ENCODE results near the gene PSMD4. TPM values are rescaled to one million over a fixed set of nuclear protein-coding genes. Genes with fewer than 3 reads are reported as not detected.

PSMD4 gene
- total and polyA plus RNA-seq, 2 donors (not counting 1 experiment from before 2014, with no cell fraction given), result 136 to 142 TPM

DNA sequence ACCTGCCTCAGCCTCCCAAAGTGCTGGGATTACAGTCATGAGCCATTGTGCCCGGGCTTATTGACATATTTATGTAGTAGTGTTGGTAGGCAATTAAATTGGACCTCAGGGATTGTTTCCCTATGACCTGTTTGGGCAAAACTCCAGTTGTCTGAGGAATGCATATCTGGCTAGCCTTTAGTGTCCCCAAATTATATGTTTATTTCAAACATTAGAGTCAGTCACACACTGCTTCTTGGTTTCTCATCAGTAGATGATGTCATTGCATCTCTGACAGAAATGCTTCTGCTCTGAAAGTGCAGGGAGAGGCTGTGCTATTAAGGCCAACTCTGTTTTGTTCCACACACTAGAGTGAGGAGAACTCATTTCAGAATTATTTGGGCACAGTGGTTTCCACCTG is 43.7 kb upstream of the PSMD4 start:
- Histone ChIP-seq H2AFZ (ENCODE audit: insufficient read depth, low read depth, low read length, poor library complexity, severe bottlenecking) (no peak overlapping the region), H3K9ac (ENCODE audit: low read length) (no peak overlapping the region), H3K27ac (ENCODE audit: low read length in 2 of 2) (no peak overlapping the region), H3K4me2 (replicated peaks; ENCODE audit: low read depth, low read length, poor library complexity, severe bottlenecking) (no peak overlapping the region), H3K27me3 (replicated peaks in 1 of 4; ENCODE audit: control extremely low read depth in 1 of 4, control insufficient read depth in 3 of 4, insufficient read depth in 4 of 4, low read length in 3 of 4) (no peaks in the 10 kb centered on the region), H3K9me3 (ENCODE audit: control extremely low read depth in 1 of 3, control insufficient read depth in 2 of 3, insufficient read depth in 1 of 3, low read length in 2 of 3) (no peaks in the 10 kb centered on the region), H3K4me3 (ENCODE audit: control extremely low read depth in 1 of 5, extremely low read depth in 1 of 5, insufficient read depth in 1 of 5, low read depth in 2 of 5, low read length in 4 of 5) (no peak overlapping the region), H3K36me3 (replicated peaks in 1 of 2; ENCODE audit: control extremely low read depth in 1 of 2, control insufficient read depth in 1 of 2, extremely low read depth in 1 of 2, insufficient read depth in 2 of 2, low read length in 1 of 2) (peaks cover 2 to 35% of the 10 kb centered on the region in 2 experiments), H3K4me1 (ENCODE audit: control insufficient read depth in 2 of 2, insufficient read depth in 2 of 2, low read length in 2 of 2) (no peaks in the 10 kb centered on the region), H4K20me1 (ENCODE audit: control insufficient read depth, insufficient read depth, low read length, poor library complexity, severe bottlenecking) (peaks cover 11% of the 10 kb centered on the region), H3K79me2 (ENCODE audit: control insufficient read depth, insufficient read depth, low read length) (peaks cover 94% of the 10 kb centered on the region)
- no peak overlapping the region for H3K4me3 Mint-ChIP-seq
- ChIA-PET POLR2A (interaction anchor here (0.7 kb wide), 1 partner anchor 108 kb away, joined by 5 read pairs; no protein-coding TSS in a partner anchor), CTCF (no interaction called here)
- H3K27me3 Mint-ChIP-seq, result no peaks in the 10 kb centered on the region
- no CpG with 5 or more reads among the region's 1 CpG for WGBS (ENCODE audit: insufficient coverage)
- intact Hi-C loops (cut with micrococcal nuclease), result no loop called here
- H3K4me1 Mint-ChIP-seq, result peaks cover 15% of the 10 kb centered on the region
- TF ChIP-seq EZH2 (IDR thresholded peaks at IDR 0.05; ENCODE audit: borderline replicate concordance, insufficient read depth, low read depth, low read length, poor library complexity, severe bottlenecking), result no peak
- TF ChIP-seq, protein P1, sequence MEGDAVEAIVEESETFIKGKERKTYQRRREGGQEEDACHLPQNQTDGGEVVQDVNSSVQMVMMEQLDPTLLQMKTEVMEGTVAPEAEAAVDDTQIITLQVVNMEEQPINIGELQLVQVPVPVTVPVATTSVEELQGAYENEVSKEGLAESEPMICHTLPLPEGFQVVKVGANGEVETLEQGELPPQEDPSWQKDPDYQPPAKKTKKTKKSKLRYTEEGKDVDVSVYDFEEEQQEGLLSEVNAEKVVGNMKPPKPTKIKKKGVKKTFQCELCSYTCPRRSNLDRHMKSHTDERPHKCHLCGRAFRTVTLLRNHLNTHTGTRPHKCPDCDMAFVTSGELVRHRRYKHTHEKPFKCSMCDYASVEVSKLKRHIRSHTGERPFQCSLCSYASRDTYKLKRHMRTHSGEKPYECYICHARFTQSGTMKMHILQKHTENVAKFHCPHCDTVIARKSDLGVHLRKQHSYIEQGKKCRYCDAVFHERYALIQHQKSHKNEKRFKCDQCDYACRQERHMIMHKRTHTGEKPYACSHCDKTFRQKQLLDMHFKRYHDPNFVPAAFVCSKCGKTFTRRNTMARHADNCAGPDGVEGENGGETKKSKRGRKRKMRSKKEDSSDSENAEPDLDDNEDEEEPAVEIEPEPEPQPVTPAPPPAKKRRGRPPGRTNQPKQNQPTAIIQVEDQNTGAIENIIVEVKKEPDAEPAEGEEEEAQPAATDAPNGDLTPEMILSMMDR (IDR thresholded peaks at IDR 0.05), result no peak
- DNase-seq (no peak), ATAC-seq (ENCODE audit: low read depth) (no peak)
- no peaks in the 10 kb centered on the region for H3K9me3 Mint-ChIP-seq (ENCODE audit: insufficient read depth)
- H3K27ac Mint-ChIP-seq, result no peak overlapping the region

DNA sequence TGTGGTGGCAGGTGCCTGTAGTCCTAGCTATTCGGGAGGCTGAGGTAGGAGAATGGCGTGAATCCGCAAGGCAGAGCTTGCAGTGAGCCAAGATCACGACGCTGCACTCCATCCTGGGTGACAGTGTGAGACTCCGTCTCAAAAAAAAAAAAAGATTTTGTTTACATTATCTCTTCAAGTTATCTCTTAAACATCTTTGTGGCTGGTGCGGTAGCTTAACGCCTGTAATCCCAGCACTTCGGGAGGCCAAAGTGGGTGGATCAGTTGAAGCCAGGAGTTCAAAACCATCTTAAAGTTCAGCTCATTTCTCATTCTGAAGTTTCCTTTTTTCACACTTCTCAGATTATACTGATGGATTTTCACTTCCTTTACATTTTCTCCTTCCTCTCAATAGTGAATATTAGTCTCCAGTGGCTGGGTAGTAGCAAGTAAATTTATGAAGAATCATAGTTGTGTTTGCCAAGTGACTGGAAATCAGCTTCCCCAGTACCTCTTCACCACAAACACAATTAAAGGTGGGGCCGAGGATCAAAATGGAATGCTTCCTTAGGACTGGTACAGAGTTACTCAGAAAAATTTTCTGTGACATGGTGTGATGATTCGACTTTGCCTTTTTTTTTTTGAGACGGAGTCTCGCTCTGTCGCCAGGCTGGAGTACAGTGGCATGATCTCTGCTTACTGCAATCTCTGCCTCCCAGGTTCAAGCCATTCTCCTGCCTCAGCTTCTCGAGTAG is 42.4 kb upstream of the PSMD4 start:
- no peak overlapping the region for H3K27ac ChIP-seq (ENCODE audit: low read length in 2 of 2)
- ATAC-seq (ENCODE audit: low read depth) (no peak), DNase-seq (no peak)
- 100% methylated on average over 5 of the region's 15 CpGs for WGBS (ENCODE audit: insufficient coverage)
- H4K20me1 ChIP-seq (ENCODE audit: control insufficient read depth, insufficient read depth, low read length, poor library complexity, severe bottlenecking), result peaks cover 7% of the 10 kb centered on the region
- H3K27me3 ChIP-seq (replicated peaks in 1 of 4; ENCODE audit: control extremely low read depth in 1 of 4, control insufficient read depth in 3 of 4, insufficient read depth in 4 of 4, low read length in 3 of 4), result no peaks in the 10 kb centered on the region
- H3K79me2 ChIP-seq (ENCODE audit: control insufficient read depth, insufficient read depth, low read length), result peaks cover 94% of the 10 kb centered on the region
- Mint-ChIP-seq H3K4me1 (peaks cover 16% of the 10 kb centered on the region), H3K27ac (no peak overlapping the region), H3K27me3 (no peaks in the 10 kb centered on the region), H3K4me3 (no peak overlapping the region), H3K9me3 (ENCODE audit: insufficient read depth) (no peaks in the 10 kb centered on the region)
- no peak overlapping the region for H2AFZ ChIP-seq (ENCODE audit: insufficient read depth, low read depth, low read length, poor library complexity, severe bottlenecking)
- no peaks in the 10 kb centered on the region for H3K4me1 ChIP-seq (ENCODE audit: control insufficient read depth in 2 of 2, insufficient read depth in 2 of 2, low read length in 2 of 2)
- intact Hi-C loops (cut with micrococcal nuclease), result no loop called here
- no peak overlapping the region for H3K9ac ChIP-seq (ENCODE audit: low read length)
- no peak overlapping the region for H3K4me3 ChIP-seq (ENCODE audit: control extremely low read depth in 1 of 5, extremely low read depth in 1 of 5, insufficient read depth in 1 of 5, low read depth in 2 of 5, low read length in 4 of 5)
- ChIA-PET POLR2A (interaction anchor here (0.6 kb wide), 1 partner anchor 42 kb away, joined by 3 read pairs; the partner anchor contains the start of gene PSMD4), CTCF (interaction anchor here (1.4 kb wide), 1 partner anchor 113 kb away, joined by 3 read pairs; no protein-coding TSS in a partner anchor)
- peaks cover 2 to 34% of the 10 kb centered on the region in 2 experiments for H3K36me3 ChIP-seq (replicated peaks in 1 of 2; ENCODE audit: control extremely low read depth in 1 of 2, control insufficient read depth in 1 of 2, extremely low read depth in 1 of 2, insufficient read depth in 2 of 2, low read length in 1 of 2)
- no peaks in the 10 kb centered on the region for H3K9me3 ChIP-seq (ENCODE audit: control extremely low read depth in 1 of 3, control insufficient read depth in 2 of 3, insufficient read depth in 1 of 3, low read length in 2 of 3)
- TF ChIP-seq, protein P1 (IDR thresholded peaks at IDR 0.05), result no peak
- TF ChIP-seq EZH2 (IDR thresholded peaks at IDR 0.05; ENCODE audit: borderline replicate concordance, insufficient read depth, low read depth, low read length, poor library complexity, severe bottlenecking), result no peak
- no peak overlapping the region for H3K4me2 ChIP-seq (replicated peaks; ENCODE audit: low read depth, low read length, poor library complexity, severe bottlenecking)

Data from B cell (primary cell).